Fibroblast of lung (primary cell): ENCODE results near the gene DERL3. TPM values are rescaled to one million over a fixed set of nuclear protein-coding genes. Genes with fewer than 3 reads are reported as not detected.

ENCODE experiments used
- DNase-seq, 2 donors: peaks; one replicate each; pipeline versions ENCODE4 v3.0.0 to v3.0.0-alpha.2; 2010; ENCODE audit warnings: low read depth in 2 of 2
- H2AFZ ChIP-seq: 2 replicates; pipeline ENCODE4 v1.5.1; 2012; ENCODE audit warnings: low read length, control low read depth, inconsistent platforms
- H3K27ac ChIP-seq: 2 replicates; pipeline ENCODE4 v1.5.1; 2011; ENCODE audit warnings: low read length, control low read depth; ENCODE audit not compliant: insufficient read depth
- H3K27me3 ChIP-seq: 2 replicates; pipeline ENCODE4 v1.5.1; 2011; ENCODE audit warnings: mild to moderate bottlenecking, low read length; ENCODE audit not compliant: control insufficient read depth, insufficient read depth
- H3K36me3 ChIP-seq: 2 replicates; pipeline ENCODE4 v1.5.1; 2011; ENCODE audit warnings: low read length; ENCODE audit not compliant: control insufficient read depth, insufficient read depth
- H3K4me1 ChIP-seq: 2 replicates; pipeline ENCODE4 v1.5.1; 2011; ENCODE audit warnings: low read length; ENCODE audit not compliant: control insufficient read depth, insufficient read depth; ENCODE audit errors: extremely low read depth
- H3K4me2 ChIP-seq: 2 replicates; pipeline ENCODE4 v1.5.1; 2011; ENCODE audit warnings: low read length, control low read depth; ENCODE audit not compliant: insufficient read depth; ENCODE audit errors: extremely low read depth
- H3K4me3 ChIP-seq, 4 experiments: fragments of 200-600 bp in 1 of 4; sonication (generic) in 1 of 4; replicated peaks in 1 of 4; 2 replicates each; pipeline ENCODE4 v1.5.1; 2011 to 2016; ENCODE audit warnings: low read length in 4 of 4, low read depth in 3 of 4, mild to moderate bottlenecking in 3 of 4, control low read depth in 2 of 4, inconsistent platforms in 1 of 4, mixed read lengths in 1 of 4; ENCODE audit not compliant: insufficient read depth in 1 of 4; ENCODE audit errors: control extremely low read depth in 1 of 4
- H3K79me2 ChIP-seq: 2 replicates; pipeline ENCODE4 v1.5.1; 2012; ENCODE audit warnings: mild to moderate bottlenecking, low read length, inconsistent platforms; ENCODE audit not compliant: control insufficient read depth, insufficient read depth
- H3K9ac ChIP-seq: 2 replicates; pipeline ENCODE4 v1.5.1; 2011; ENCODE audit warnings: mild to moderate bottlenecking, low read length, control low read depth; ENCODE audit not compliant: insufficient read depth
- H3K9me3 ChIP-seq: 2 replicates; pipeline ENCODE4 v1.5.1; 2012; ENCODE audit warnings: low read depth, low read length; ENCODE audit not compliant: control insufficient read depth, insufficient read depth
- H4K20me1 ChIP-seq: 2 replicates; pipeline ENCODE4 v1.5.1; 2011; ENCODE audit warnings: low read length; ENCODE audit not compliant: control insufficient read depth, insufficient read depth; ENCODE audit errors: extremely low read depth
- EZH2 ChIP-seq: IDR thresholded peaks from 2 replicates; pipeline ENCODE4 v1.5.1; 2012; ENCODE audit warnings: low read length, control low read depth, mild to moderate bottlenecking; ENCODE audit errors: missing control alignments
- polyA plus RNA-seq, 2 donors: library from polyadenylated mRNA; depleted of rRNA in 1 of 2; stranded (reverse) in 1 of 2; unstranded in 1 of 2; fragments of >200 nt; gene quantifications; 2 replicates each; pipeline ENCODE4 v1.2.1, GENCODE V29; 2011 to 2012; ENCODE audit warnings: missing spikeins in 1 of 2
- total RNA-seq: library from RNA; depleted of rRNA; stranded (reverse); fragments of >200 nt; gene quantifications from 2 replicates; pipeline ENCODE4 v1.2.1, GENCODE V29; 2014
- TF ChIP-seq, protein P1 (sequence below), 2 donors: IDR thresholded peaks in 1 of 2; conservative IDR thresholded peaks in 1 of 2; 1 replicate in 1 of 2; 2 replicates in 1 of 2; pipeline ENCODE4 v1.5.1; 2011 to 2012; ENCODE audit warnings: low read length in 2 of 2, control low read depth in 1 of 2, inconsistent platforms in 1 of 2, low read depth in 1 of 2, mild to moderate bottlenecking in 1 of 2

DERL3 gene
- total and polyA plus RNA-seq, 2 donors (not counting 1 experiment from before 2014, with no cell fraction given), result 0.42 to 0.50 TPM

- no peaks in the 10 kb centered on the region for H3K79me2 ChIP-seq
- H2AFZ ChIP-seq, result no peak overlapping the region
- TF ChIP-seq, protein P1, sequence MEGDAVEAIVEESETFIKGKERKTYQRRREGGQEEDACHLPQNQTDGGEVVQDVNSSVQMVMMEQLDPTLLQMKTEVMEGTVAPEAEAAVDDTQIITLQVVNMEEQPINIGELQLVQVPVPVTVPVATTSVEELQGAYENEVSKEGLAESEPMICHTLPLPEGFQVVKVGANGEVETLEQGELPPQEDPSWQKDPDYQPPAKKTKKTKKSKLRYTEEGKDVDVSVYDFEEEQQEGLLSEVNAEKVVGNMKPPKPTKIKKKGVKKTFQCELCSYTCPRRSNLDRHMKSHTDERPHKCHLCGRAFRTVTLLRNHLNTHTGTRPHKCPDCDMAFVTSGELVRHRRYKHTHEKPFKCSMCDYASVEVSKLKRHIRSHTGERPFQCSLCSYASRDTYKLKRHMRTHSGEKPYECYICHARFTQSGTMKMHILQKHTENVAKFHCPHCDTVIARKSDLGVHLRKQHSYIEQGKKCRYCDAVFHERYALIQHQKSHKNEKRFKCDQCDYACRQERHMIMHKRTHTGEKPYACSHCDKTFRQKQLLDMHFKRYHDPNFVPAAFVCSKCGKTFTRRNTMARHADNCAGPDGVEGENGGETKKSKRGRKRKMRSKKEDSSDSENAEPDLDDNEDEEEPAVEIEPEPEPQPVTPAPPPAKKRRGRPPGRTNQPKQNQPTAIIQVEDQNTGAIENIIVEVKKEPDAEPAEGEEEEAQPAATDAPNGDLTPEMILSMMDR (conservative IDR thresholded peaks at IDR 0.05 in 1 of 2, IDR thresholded peaks at IDR 0.05 in 1 of 2; ENCODE audit: low read depth in 1 of 2, low read length in 2 of 2), result no peak
- TF ChIP-seq EZH2, result no peak
- H3K27me3 ChIP-seq, result no peaks in the 10 kb centered on the region
- H4K20me1 ChIP-seq, result no peaks in the 10 kb centered on the region
- no peak overlapping the region for H3K27ac ChIP-seq
- H3K4me1 ChIP-seq, result peaks cover 12% of the 10 kb centered on the region
- H3K9ac ChIP-seq, result no peak overlapping the region
- H3K4me3 ChIP-seq, result no peak overlapping the region
- no peak overlapping the region for H3K4me2 ChIP-seq
- no peak for DNase-seq
- no peaks in the 10 kb centered on the region for H3K36me3 ChIP-seq
- H3K9me3 ChIP-seq, result no peaks in the 10 kb centered on the region
These were observed 6.0 kb upstream of the DERL3 start for GRCh38 chr22:23844739-23845202.

DNA sequence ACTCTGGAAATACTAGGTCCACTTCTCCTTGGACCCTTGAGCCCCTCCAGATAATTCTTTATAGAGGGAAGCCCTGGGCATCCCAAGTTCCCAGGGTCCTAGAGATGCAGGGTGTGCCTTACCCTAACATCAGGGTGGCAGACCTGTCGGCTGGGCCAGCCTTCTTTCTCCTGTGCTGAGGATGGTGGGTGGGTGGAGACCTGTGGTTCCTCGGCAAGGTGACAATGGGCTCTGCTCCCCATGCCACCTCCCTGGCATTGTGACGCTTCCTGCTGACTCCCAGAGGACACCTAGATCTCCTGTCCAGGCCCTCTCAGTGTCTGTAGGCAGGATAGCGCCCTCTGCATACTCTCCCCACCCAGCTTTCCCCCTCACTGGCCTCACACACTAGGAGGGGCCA is 3.8 kb upstream of the DERL3 start:
- H3K79me2 ChIP-seq, result no peaks in the 10 kb centered on the region
- no peak overlapping the region for H3K27ac ChIP-seq
- no peak overlapping the region for H3K4me3 ChIP-seq
- no peak overlapping the region for H3K4me2 ChIP-seq
- no peak overlapping the region for H2AFZ ChIP-seq
- no peaks in the 10 kb centered on the region for H3K9me3 ChIP-seq
- H3K27me3 ChIP-seq, result no peaks in the 10 kb centered on the region
- H3K9ac ChIP-seq, result no peak overlapping the region
- H3K36me3 ChIP-seq, result no peaks in the 10 kb centered on the region
- peaks cover 9% of the 10 kb centered on the region for H3K4me1 ChIP-seq
- TF ChIP-seq EZH2, result no peak
- TF ChIP-seq, protein P1 (conservative IDR thresholded peaks at IDR 0.05 in 1 of 2, IDR thresholded peaks at IDR 0.05 in 1 of 2; ENCODE audit: low read depth in 1 of 2, low read length in 2 of 2), result no peak
- DNase-seq, result no peak
- no peaks in the 10 kb centered on the region for H4K20me1 ChIP-seq

- H3K79me2 ChIP-seq, result no peaks in the 10 kb centered on the region
- H3K27me3 ChIP-seq, result no peaks in the 10 kb centered on the region
- H3K4me3 ChIP-seq, result no peak overlapping the region
- no peaks in the 10 kb centered on the region for H4K20me1 ChIP-seq
- TF ChIP-seq, protein P1 (conservative IDR thresholded peaks at IDR 0.05 in 1 of 2, IDR thresholded peaks at IDR 0.05 in 1 of 2; ENCODE audit: low read depth in 1 of 2, low read length in 2 of 2), result no peak
- no peak for TF ChIP-seq EZH2
- no peak overlapping the region for H2AFZ ChIP-seq
- peaks cover 9% of the 10 kb centered on the region for H3K4me1 ChIP-seq
- no peak overlapping the region for H3K4me2 ChIP-seq
- DNase-seq, result no peak
- H3K27ac ChIP-seq, result no peak overlapping the region
- no peak overlapping the region for H3K9ac ChIP-seq
- H3K9me3 ChIP-seq, result no peaks in the 10 kb centered on the region
- H3K36me3 ChIP-seq, result no peaks in the 10 kb centered on the region
These were observed 3.1 kb upstream of the DERL3 start for GRCh38 chr22:23841736-23842445.
